ENCODE data around the gene SHOX.

The SHOX gene

DNA sequence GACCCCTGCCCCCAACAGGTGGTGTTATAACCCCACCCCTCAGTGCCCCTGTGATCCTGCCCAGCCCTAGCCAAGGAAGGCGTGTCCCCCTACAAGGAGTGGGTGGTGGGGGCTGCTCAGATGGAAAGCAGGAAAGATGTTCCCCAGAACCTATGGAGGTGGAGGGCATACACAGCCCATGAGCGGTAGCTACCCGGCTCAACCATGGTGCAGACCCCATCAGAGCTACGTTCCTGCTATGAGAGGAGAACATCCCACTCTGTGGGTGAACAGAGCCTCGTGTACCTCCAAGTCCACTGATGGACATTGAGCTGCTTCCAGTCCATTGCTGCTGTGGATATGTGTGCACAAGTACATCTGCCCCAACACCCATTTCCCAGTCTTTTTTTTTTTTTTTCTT, 71.1 kb downstream of the SHOX start:
- WGBS, 2 experiments (ENCODE audit: insufficient coverage in 2 of 2): 93 to 95% methylated on average over 3 to 4 of the region's 5 CpGs
- H3K27ac ChIP-seq (ENCODE audit: low read depth, low read length, severe bottlenecking): no peak overlapping the region
- H3K36me3 ChIP-seq (ENCODE audit: control insufficient read depth, insufficient read depth, low read length): no peaks in the 10 kb centered on the region
- no peaks in the 10 kb centered on the region for H3K4me1 ChIP-seq (ENCODE audit: control insufficient read depth, insufficient read depth, low read length, poor library complexity, severe bottlenecking)
- no peaks in the 10 kb centered on the region for H3K9me3 ChIP-seq (ENCODE audit: control insufficient read depth, low read length)
- no peak overlapping the region for H3K4me3 ChIP-seq (ENCODE audit: extremely low read depth, insufficient read depth, low read length, poor library complexity, severe bottlenecking)

DNA sequence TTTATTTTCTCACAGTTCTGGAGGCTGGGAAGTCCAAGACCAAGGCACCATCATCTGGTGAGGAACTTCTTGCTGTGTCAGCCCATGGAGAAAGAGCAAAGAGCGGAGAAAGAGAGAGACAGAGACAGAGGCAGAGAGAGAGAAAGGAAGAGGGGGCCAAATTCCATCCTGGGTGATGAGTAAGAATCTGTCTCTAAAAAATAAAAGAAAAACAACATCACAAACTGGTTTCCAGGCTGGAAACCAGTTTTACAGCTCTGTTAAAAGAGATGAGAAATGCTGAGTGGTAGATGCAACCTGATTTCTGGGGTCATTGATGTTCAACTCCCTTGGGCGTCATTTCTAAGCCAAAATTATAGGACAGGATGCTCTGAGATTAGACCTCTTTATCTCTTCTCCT, 72.9 kb downstream of the SHOX start:
- no peaks in the 10 kb centered on the region for H3K4me1 ChIP-seq (ENCODE audit: control insufficient read depth, insufficient read depth, low read length, poor library complexity, severe bottlenecking)
- H3K4me3 ChIP-seq (ENCODE audit: extremely low read depth, insufficient read depth, low read length, poor library complexity, severe bottlenecking): no peak overlapping the region
- 100% methylated on average over 2 of the region's 2 CpGs; no CpG with 5 or more reads in 1 of the 2 experiments for WGBS, 2 experiments (ENCODE audit: insufficient coverage in 2 of 2)
- no peaks in the 10 kb centered on the region for H3K9me3 ChIP-seq (ENCODE audit: control insufficient read depth, low read length)
- no peak overlapping the region for H3K27ac ChIP-seq (ENCODE audit: low read depth, low read length, severe bottlenecking)
- H3K36me3 ChIP-seq (ENCODE audit: control insufficient read depth, insufficient read depth, low read length): no peaks in the 10 kb centered on the region

DNA sequence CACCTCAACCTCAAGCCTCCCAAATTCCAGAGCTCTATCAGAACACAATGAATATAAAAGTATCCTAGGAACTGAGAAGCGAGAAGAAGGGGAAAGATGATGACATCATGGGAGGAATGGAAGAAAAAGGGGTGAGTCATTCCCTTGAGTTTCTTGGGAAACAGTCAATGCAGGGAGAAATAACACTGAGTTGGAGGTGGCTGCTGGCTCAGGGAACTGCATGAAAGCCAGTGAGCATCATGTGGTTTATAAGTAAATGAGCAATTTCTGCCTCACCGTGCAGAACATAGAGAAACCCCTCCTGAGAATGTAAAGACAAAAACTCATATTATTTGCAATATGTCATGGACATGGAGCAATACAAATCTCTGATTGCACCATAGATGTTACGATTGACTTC, 73.3 kb downstream of the SHOX start:
- H3K27ac ChIP-seq (ENCODE audit: low read depth, low read length, severe bottlenecking): no peak overlapping the region
- H3K36me3 ChIP-seq (ENCODE audit: control insufficient read depth, insufficient read depth, low read length): no peaks in the 10 kb centered on the region
- H3K9me3 ChIP-seq (ENCODE audit: control insufficient read depth, low read length): no peaks in the 10 kb centered on the region
- H3K4me1 ChIP-seq (ENCODE audit: control insufficient read depth, insufficient read depth, low read length, poor library complexity, severe bottlenecking): no peaks in the 10 kb centered on the region
- no peak overlapping the region for H3K4me3 ChIP-seq (ENCODE audit: extremely low read depth, insufficient read depth, low read length, poor library complexity, severe bottlenecking)
- WGBS, 2 experiments (ENCODE audit: insufficient coverage in 2 of 2): 88 to 94% methylated on average over 2 of the region's 3 CpGs
